ENCODE measurements around the gene ADAMTSL3. TPM values are rescaled to one million over a fixed set of nuclear protein-coding genes. Genes with fewer than 3 reads are reported as not detected.

The ADAMTSL3 gene
- total RNA-seq, 4 donors from 2014 or later = 16.6 to 30.0 (median 21.8) TPM

- TF ChIP-seq, protein P1, sequence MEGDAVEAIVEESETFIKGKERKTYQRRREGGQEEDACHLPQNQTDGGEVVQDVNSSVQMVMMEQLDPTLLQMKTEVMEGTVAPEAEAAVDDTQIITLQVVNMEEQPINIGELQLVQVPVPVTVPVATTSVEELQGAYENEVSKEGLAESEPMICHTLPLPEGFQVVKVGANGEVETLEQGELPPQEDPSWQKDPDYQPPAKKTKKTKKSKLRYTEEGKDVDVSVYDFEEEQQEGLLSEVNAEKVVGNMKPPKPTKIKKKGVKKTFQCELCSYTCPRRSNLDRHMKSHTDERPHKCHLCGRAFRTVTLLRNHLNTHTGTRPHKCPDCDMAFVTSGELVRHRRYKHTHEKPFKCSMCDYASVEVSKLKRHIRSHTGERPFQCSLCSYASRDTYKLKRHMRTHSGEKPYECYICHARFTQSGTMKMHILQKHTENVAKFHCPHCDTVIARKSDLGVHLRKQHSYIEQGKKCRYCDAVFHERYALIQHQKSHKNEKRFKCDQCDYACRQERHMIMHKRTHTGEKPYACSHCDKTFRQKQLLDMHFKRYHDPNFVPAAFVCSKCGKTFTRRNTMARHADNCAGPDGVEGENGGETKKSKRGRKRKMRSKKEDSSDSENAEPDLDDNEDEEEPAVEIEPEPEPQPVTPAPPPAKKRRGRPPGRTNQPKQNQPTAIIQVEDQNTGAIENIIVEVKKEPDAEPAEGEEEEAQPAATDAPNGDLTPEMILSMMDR (IDR thresholded peaks at IDR 0.05) = no peak
- no peak for TF ChIP-seq POLR2AphosphoS5 (IDR thresholded peaks at IDR 0.05)
- TF ChIP-seq POLR2A (IDR thresholded peaks at IDR 0.05; ENCODE audit: low read depth) = no peak
- no peak for TF ChIP-seq EP300 (IDR thresholded peaks at IDR 0.05)
- peaks cover 0 to 8% (median 4%) of the 10 kb centered on the region in 4 donors for H3K9me3 ChIP-seq
- H3K27ac ChIP-seq (replicated peaks in 1 of 4) = no peak overlapping the region
- H3K27me3 ChIP-seq = no peaks in the 10 kb centered on the region
- peaks cover 0 to 6% (median 0%) of the 10 kb centered on the region in 4 donors for H3K4me1 ChIP-seq
- DNase-seq (ENCODE audit: extremely low spot score) = no peak
- intact Hi-C loops (cut with DNase I) = no loop called here
- 88% methylated on average over 5 of the region's 5 CpGs for WGBS
- no peak overlapping the region for H3K4me3 ChIP-seq
- no peaks in the 10 kb centered on the region for H3K36me3 ChIP-seq
Measured at GRCh38 chr15:83786336-83786735, 132.4 kb downstream of the ADAMTSL3 start.

- Histone ChIP-seq H3K27me3 (no peaks in the 10 kb centered on the region), H3K36me3 (no peaks in the 10 kb centered on the region), H3K9me3 (no peaks in the 10 kb centered on the region), H3K27ac (replicated peaks in 1 of 4) (no peak overlapping the region), H3K4me1 (no peaks in the 10 kb centered on the region), H3K4me3 (no peak overlapping the region)
- no peak for DNase-seq (ENCODE audit: extremely low spot score)
- intact Hi-C loops (cut with DNase I) = no loop called here
- TF ChIP-seq EP300 (IDR thresholded peaks at IDR 0.05) = no peak
- TF ChIP-seq POLR2A (IDR thresholded peaks at IDR 0.05; ENCODE audit: low read depth) = no peak
- TF ChIP-seq, protein P1 (IDR thresholded peaks at IDR 0.05) = no peak
- TF ChIP-seq POLR2AphosphoS5 (IDR thresholded peaks at IDR 0.05) = no peak
- WGBS = 93% methylated on average over 5 of the region's 5 CpGs
Measured at GRCh38 chr15:83793069-83793468, 139.1 kb downstream of the ADAMTSL3 start.

DNA sequence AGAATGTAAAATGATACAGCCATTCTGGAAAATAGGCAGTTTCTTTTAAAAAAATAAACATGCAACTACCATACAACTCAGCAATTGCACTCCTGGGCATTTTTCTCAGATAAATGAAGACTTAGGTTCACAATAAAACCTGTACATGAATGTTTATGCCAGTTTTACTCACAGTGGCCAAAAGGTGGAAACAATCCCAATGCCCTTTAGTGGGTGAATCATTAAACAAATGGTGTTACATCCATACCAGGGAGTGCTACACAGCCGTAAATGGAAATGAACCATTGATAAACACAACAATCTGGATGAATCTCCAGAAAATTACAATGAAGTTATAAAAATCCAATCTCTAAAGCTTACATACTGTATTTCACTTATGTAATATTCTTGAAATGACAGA lies 140.3 kb downstream of the ADAMTSL3 start:
- Histone ChIP-seq H3K36me3 (no peaks in the 10 kb centered on the region), H3K27ac (replicated peaks in 1 of 4) (no peak overlapping the region), H3K27me3 (no peaks in the 10 kb centered on the region), H3K4me1 (no peaks in the 10 kb centered on the region), H3K4me3 (no peak overlapping the region), H3K9me3 (no peaks in the 10 kb centered on the region)
- 90% methylated on average over 1 of the region's 1 CpG for WGBS
- TF ChIP-seq, protein P1 (IDR thresholded peaks at IDR 0.05) = no peak
- TF ChIP-seq EP300 (IDR thresholded peaks at IDR 0.05) = no peak
- TF ChIP-seq POLR2AphosphoS5 (IDR thresholded peaks at IDR 0.05) = no peak
- no peak for TF ChIP-seq POLR2A (IDR thresholded peaks at IDR 0.05; ENCODE audit: low read depth)
- intact Hi-C loops (cut with DNase I) = no loop called here
- DNase-seq (ENCODE audit: extremely low spot score) = no peak

DNA sequence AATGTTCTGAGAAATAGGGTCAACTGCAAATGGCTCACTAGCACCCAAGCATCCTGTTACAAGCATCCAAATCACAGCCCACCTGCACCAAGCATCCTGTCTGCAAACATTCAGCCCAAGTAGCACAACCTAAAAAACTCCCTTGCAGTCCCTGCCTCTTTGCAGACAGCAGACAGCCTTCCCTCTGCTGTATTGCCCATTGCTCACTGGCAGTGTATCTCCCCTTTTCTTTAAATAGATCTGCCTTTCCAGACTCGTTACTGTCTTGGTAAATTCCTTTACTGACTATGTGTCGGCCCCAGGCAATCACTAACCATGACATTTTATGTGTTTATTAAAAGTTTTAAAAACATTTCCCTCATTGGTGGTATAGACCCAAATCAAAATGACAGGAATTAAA lies 155.4 kb downstream of the ADAMTSL3 start:
- no peaks in the 10 kb centered on the region for H3K4me1 ChIP-seq
- intact Hi-C loops (cut with DNase I) = no loop called here
- WGBS = 79% methylated on average over 2 of the region's 2 CpGs
- no peaks in the 10 kb centered on the region for H3K27me3 ChIP-seq
- peaks cover 0 to 12% (median 6%) of the 10 kb centered on the region in 4 donors for H3K36me3 ChIP-seq
- DNase-seq (ENCODE audit: extremely low spot score) = no peak
- H3K4me3 ChIP-seq = no peak overlapping the region
- no peak for TF ChIP-seq POLR2AphosphoS5 (IDR thresholded peaks at IDR 0.05)
- TF ChIP-seq POLR2A (IDR thresholded peaks at IDR 0.05; ENCODE audit: low read depth) = no peak
- TF ChIP-seq EP300 (IDR thresholded peaks at IDR 0.05) = no peak
- TF ChIP-seq, protein P1 (IDR thresholded peaks at IDR 0.05) = no peak
- no peak overlapping the region for H3K27ac ChIP-seq (replicated peaks in 1 of 4)
- H3K9me3 ChIP-seq = peaks cover 0 to 11% (median 0%) of the 10 kb centered on the region in 4 donors

- H3K36me3 ChIP-seq = peaks cover 0 to 12% (median 6%) of the 10 kb centered on the region in 4 donors
- H3K27me3 ChIP-seq = no peaks in the 10 kb centered on the region
- intact Hi-C loops (cut with DNase I) = no loop called here
- H3K4me1 ChIP-seq = peaks cover 0 to 3% (median 1%) of the 10 kb centered on the region in 4 donors
- peaks cover 0 to 11% (median 0%) of the 10 kb centered on the region in 4 donors for H3K9me3 ChIP-seq
- H3K4me3 ChIP-seq = no peak overlapping the region
- WGBS = 90% methylated on average over 3 of the region's 3 CpGs
- no peak overlapping the region for H3K27ac ChIP-seq (replicated peaks in 1 of 4)
- no peak for DNase-seq (ENCODE audit: extremely low spot score)
- TF ChIP-seq POLR2A (IDR thresholded peaks at IDR 0.05; ENCODE audit: low read depth) = no peak
- TF ChIP-seq, protein P1 (IDR thresholded peaks at IDR 0.05) = no peak
- TF ChIP-seq POLR2AphosphoS5 (IDR thresholded peaks at IDR 0.05) = no peak
- no peak for TF ChIP-seq EP300 (IDR thresholded peaks at IDR 0.05)
Measured at GRCh38 chr15:83810110-83810509, 156.2 kb downstream of the ADAMTSL3 start.

Measured in esophagus muscularis mucosa (tissue), 4 donors.